HL-60 (cell line): ENCODE data around the gene GFI1B.

ENCODE experiments used
- CTCF ChIP-seq: IDR thresholded peaks from one replicate; pipeline ENCODE4 v1.5.1; 2011; ENCODE audit warnings: low read length, control low read depth, inconsistent platforms; ENCODE audit not compliant: insufficient read depth
- POLR2AphosphoS5 ChIP-seq: IDR thresholded peaks from 2 replicates; pipeline ENCODE4 v1.6.1; 2012; ENCODE audit warnings: low read depth
- SPI1 ChIP-seq: IDR thresholded peaks from 2 replicates; pipeline ENCODE4 v1.6.1; 2012; ENCODE audit warnings: low read depth, mild to moderate bottlenecking, borderline replicate concordance
- TF ChIP-seq, protein P1 (sequence below): IDR thresholded peaks from 2 replicates; pipeline ENCODE4 v1.6.1; 2012; ENCODE audit warnings: low read depth; ENCODE audit not compliant: insufficient replicate concordance

DNA sequence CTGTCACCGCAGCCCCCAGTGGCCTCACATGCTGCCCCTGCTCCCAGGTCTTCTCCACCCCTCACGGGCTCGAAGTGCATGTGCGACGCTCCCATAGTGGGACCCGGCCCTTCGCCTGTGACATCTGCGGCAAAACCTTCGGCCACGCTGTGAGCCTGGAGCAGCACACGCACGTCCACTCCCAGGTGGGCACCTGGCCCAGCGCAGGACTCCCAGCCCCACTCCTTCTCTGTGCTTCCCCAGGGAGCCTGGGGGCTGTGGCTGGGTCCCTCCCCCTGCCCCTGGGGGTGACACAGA is 10.5 kb downstream of the GFI1B start:
- TF ChIP-seq CTCF (no peak), POLR2AphosphoS5 (no peak), SPI1 (no peak)
- TF ChIP-seq, protein P1, sequence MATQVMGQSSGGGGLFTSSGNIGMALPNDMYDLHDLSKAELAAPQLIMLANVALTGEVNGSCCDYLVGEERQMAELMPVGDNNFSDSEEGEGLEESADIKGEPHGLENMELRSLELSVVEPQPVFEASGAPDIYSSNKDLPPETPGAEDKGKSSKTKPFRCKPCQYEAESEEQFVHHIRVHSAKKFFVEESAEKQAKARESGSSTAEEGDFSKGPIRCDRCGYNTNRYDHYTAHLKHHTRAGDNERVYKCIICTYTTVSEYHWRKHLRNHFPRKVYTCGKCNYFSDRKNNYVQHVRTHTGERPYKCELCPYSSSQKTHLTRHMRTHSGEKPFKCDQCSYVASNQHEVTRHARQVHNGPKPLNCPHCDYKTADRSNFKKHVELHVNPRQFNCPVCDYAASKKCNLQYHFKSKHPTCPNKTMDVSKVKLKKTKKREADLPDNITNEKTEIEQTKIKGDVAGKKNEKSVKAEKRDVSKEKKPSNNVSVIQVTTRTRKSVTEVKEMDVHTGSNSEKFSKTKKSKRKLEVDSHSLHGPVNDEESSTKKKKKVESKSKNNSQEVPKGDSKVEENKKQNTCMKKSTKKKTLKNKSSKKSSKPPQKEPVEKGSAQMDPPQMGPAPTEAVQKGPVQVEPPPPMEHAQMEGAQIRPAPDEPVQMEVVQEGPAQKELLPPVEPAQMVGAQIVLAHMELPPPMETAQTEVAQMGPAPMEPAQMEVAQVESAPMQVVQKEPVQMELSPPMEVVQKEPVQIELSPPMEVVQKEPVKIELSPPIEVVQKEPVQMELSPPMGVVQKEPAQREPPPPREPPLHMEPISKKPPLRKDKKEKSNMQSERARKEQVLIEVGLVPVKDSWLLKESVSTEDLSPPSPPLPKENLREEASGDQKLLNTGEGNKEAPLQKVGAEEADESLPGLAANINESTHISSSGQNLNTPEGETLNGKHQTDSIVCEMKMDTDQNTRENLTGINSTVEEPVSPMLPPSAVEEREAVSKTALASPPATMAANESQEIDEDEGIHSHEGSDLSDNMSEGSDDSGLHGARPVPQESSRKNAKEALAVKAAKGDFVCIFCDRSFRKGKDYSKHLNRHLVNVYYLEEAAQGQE = no peak
